Measurements from ENCODE around the gene LGALS9.
"Not testable (repeated sequence)": the region's sequence is repeated elsewhere in the genome, so short reads cannot be mapped to it uniquely, and the experiment has no call there.

- TF ChIP-seq CTCF (IDR thresholded peaks at IDR 0.05); EZH2 (IDR thresholded peaks at IDR 0.05; ENCODE audit: borderline replicate concordance, insufficient read depth, low read depth, low read length, poor library complexity, severe bottlenecking): not testable (repeated sequence)
These were observed 24.6 kb downstream of the LGALS9 start for GRCh38 chr17:27655525-27656111.
